NB4 (cell line): ENCODE measurements around the gene CCDC81.

Source experiments
- CTCF ChIP-seq: IDR thresholded peaks from one replicate; pipeline ENCODE4 v1.5.1; 2012; ENCODE audit warnings: low read depth, low read length
- MAX ChIP-seq: IDR thresholded peaks from 2 replicates; pipeline ENCODE4 v1.6.1; 2011; ENCODE audit warnings: low read depth, low read length
- POLR2A ChIP-seq: IDR thresholded peaks from 2 replicates; pipeline ENCODE4 v1.6.1; 2011; ENCODE audit warnings: mild to moderate bottlenecking; ENCODE audit not compliant: insufficient read length; ENCODE audit errors: extremely low read depth

GRCh38 chr11:86358720-86359119 is 16.0 kb upstream of the CCDC81 start:
- TF ChIP-seq CTCF (no peak), POLR2A (no peak), MAX (no peak)
